ENCODE measurements around the gene SEC23B. TPM values are rescaled to one million over a fixed set of nuclear protein-coding genes. Genes with fewer than 3 reads are reported as not detected.

The SEC23B gene
- total and polyA plus RNA-seq, 2 experiments from 2014 or later: 27.2 to 66.6 TPM

DNA sequence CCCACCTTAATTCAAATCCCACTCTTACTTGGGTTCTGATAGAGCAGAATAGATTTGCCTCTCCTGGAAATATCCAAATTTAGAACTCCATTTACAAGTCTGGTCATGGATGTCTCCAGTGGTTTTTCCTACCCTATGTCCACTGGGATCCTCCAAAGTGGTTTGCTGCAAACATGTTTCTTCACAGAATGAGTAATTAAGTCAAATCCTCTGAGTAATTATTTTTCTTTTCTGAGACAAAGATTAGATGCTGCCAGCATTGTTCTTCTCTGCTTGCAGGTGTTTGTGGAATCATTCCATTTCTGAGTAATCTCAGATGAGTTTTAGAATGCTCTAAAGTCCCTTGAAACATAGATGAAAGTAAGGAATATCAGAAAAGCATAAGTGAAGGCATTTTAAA, 102.0 kb downstream of the SEC23B start:
- Histone ChIP-seq H3K4me3 (no peak overlapping the region), H2AFZ (no peak overlapping the region), H3K9me2 (ENCODE audit: insufficient read depth) (no peaks in the 10 kb centered on the region), H3K27me3 (ENCODE audit: insufficient read depth) (no peaks in the 10 kb centered on the region), H3K79me2 (replicated peaks; ENCODE audit: insufficient read depth) (no peaks in the 10 kb centered on the region; the same call in 1 of the 2 replicates), H3K4me1 (ENCODE audit: insufficient read depth) (no peaks in the 10 kb centered on the region), H3F3A (replicated peaks; ENCODE audit: low read depth) (no peaks in the 10 kb centered on the region), H3K4me2 (no peak overlapping the region), H4K20me1 (replicated peaks; ENCODE audit: insufficient read depth) (0 out of 2 replicates have a peak, but pooled peaks cover 3% of the 10 kb centered on the region), H3K36me3 (ENCODE audit: insufficient read depth) (no peaks in the 10 kb centered on the region), H3K27ac (ENCODE audit: low read depth) (no peak overlapping the region)
- no peak for ATAC-seq
- no peak for DNase-seq (ENCODE audit: low spot score)
- TF ChIP-seq ZNF114 (CRISPR knock-in tag; IDR thresholded peaks at IDR 0.05): no peak
- Mint-ChIP-seq H3K4me3 (no peak overlapping the region), H3K27me3 (ENCODE audit: insufficient read depth, low read depth, poor library complexity) (peaks cover 3% of the 10 kb centered on the region), H3K9me3 (no peaks in the 10 kb centered on the region), H3K36me3 (ENCODE audit: low read depth) (no peaks in the 10 kb centered on the region; the same call in 2 of the 3 replicates), H3K4me1 (peaks cover 17% of the 10 kb centered on the region), H3K27ac (no peak overlapping the region)

MicroRNAs within 50 kb of the gene (microRNA counts, 767-probe panel; counts per million panel counts)
- microRNA hsa-miR-3192: not detected

Small RNA genes within 50 kb of the gene (microRNA-seq; reads per million reads assigned to microRNA genes)
- not detected for gene MIR3192

Small RNA genes within 50 kb of the gene (small RNA-seq; reads per million reads assigned to genes)
- gene MIR3192 (ENCODE audit: low replicate concordance) (not detected), gene RN7SL638P (ENCODE audit: low replicate concordance) (not detected), gene RNU6ATAC34P (ENCODE audit: low replicate concordance) (not detected)

Other genes with a start within 250 kb of the SEC23B start
- 14.4 and 15.1 TPM in 2 replicates for gene ZNF133, start 219.4 kb upstream of the SEC23B start, total RNA-seq (2014; rRNA removed; shearing (Covaris generic))
- 9.4 and 10.6 TPM in 2 replicates for gene ZNF133, start 219.4 kb upstream of the SEC23B start, polyA plus RNA-seq (2016; fragmentation: Nextera tagmentation; extraction: Ambion mirVana)
- gene DZANK1, start 40.9 kb upstream of the SEC23B start, total RNA-seq (2014; rRNA removed; shearing (Covaris generic)): 6.7 and 8.3 TPM in 2 replicates
- 6.1 and 7.9 TPM in 2 replicates for gene DZANK1, start 40.9 kb upstream of the SEC23B start, polyA plus RNA-seq (2016; fragmentation: Nextera tagmentation; extraction: Ambion mirVana)
- 15.7 and 30.6 TPM in 2 replicates for gene POLR3F, start 40.5 kb upstream of the SEC23B start, total RNA-seq (2014; rRNA removed; shearing (Covaris generic))
- 10.5 and 11.0 TPM in 2 replicates for gene POLR3F, start 40.5 kb upstream of the SEC23B start, polyA plus RNA-seq (2016; fragmentation: Nextera tagmentation; extraction: Ambion mirVana)
- 21.1 and 26.2 TPM in 2 replicates for gene RBBP9, start 10.7 kb upstream of the SEC23B start, total RNA-seq (2014; rRNA removed; shearing (Covaris generic))
- gene RBBP9, start 10.7 kb upstream of the SEC23B start, polyA plus RNA-seq (2016; fragmentation: Nextera tagmentation; extraction: Ambion mirVana): 3.2 and 4.8 TPM in 2 replicates
- gene SMIM26, start 59.5 kb downstream of the SEC23B start, total RNA-seq (2014; rRNA removed; shearing (Covaris generic)): 94.3 and 108 TPM in 2 replicates
- gene SMIM26, start 59.5 kb downstream of the SEC23B start, polyA plus RNA-seq (2016; fragmentation: Nextera tagmentation; extraction: Ambion mirVana): 308 and 363 TPM in 2 replicates
- gene DTD1, start 80.1 kb downstream of the SEC23B start, total RNA-seq (2014; rRNA removed; shearing (Covaris generic)): 69.8 and 82.7 TPM in 2 replicates
- 65.6 and 74.0 TPM in 2 replicates for gene DTD1, start 80.1 kb downstream of the SEC23B start, polyA plus RNA-seq (2016; fragmentation: Nextera tagmentation; extraction: Ambion mirVana)

Measured in GM23338 (cell line).